Prostate gland (tissue), 2 donors: ENCODE data around the gene SNAPC4.

Source experiments
- POLR2A ChIP-seq: fragments of 450-650 bp; IDR thresholded peaks from one replicate; pipeline ENCODE4 v1.6.1; 2016; ENCODE audit warnings: antibody characterized with exemption, mild to moderate bottlenecking
- POLR2AphosphoS5 ChIP-seq: sonication (generic); formaldehyde crosslinking; IDR thresholded peaks from one replicate; pipeline ENCODE4 v1.6.1; 2017; ENCODE audit warnings: antibody characterized with exemption
- TF ChIP-seq, protein P1 (sequence below), 4 experiments: fragments of 200-600 bp in 2 of 4; fragments of 450-650 bp in 2 of 4; sonication (generic) in 2 of 4; IDR thresholded peaks; 1 replicate in 3 of 4; 2 replicates in 1 of 4; pipeline ENCODE4 v1.5.1; 2016 to 2019; ENCODE audit warnings: antibody characterized with exemption in 4 of 4, mild to moderate bottlenecking in 2 of 4, moderate library complexity in 2 of 4

DNA sequence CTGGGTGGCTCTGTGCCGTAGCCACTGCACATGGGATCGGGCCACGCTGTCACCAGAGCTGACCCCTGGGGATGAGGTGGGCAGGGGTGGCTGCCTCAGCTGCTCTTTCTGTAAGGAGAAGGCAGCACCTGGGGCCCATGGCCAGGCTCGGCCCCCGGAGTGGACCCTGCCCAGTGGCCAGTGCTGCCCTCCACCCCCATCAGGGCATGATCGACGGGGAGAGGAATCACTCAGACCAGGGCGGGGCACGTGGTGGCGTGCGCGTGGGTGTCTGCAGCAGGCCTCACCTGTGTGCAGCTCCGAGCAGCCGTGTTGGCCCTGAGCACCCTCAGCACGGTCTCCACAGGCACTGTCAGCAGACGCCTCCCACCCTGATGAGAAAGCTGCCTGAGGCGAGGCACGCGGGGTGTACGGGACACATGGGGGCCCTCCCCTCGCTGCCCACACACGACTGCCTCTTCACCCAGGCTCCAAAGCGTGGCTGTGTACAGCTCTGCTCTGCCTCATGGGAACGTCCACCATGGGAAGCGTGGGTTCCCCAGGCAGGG, 17.9 kb downstream of the SNAPC4 start:
- TF ChIP-seq, protein P1, sequence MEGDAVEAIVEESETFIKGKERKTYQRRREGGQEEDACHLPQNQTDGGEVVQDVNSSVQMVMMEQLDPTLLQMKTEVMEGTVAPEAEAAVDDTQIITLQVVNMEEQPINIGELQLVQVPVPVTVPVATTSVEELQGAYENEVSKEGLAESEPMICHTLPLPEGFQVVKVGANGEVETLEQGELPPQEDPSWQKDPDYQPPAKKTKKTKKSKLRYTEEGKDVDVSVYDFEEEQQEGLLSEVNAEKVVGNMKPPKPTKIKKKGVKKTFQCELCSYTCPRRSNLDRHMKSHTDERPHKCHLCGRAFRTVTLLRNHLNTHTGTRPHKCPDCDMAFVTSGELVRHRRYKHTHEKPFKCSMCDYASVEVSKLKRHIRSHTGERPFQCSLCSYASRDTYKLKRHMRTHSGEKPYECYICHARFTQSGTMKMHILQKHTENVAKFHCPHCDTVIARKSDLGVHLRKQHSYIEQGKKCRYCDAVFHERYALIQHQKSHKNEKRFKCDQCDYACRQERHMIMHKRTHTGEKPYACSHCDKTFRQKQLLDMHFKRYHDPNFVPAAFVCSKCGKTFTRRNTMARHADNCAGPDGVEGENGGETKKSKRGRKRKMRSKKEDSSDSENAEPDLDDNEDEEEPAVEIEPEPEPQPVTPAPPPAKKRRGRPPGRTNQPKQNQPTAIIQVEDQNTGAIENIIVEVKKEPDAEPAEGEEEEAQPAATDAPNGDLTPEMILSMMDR (IDR thresholded peaks at IDR 0.05), result no peak
- TF ChIP-seq POLR2A (no peak), POLR2AphosphoS5 (no peak)
